Embryonic facial prominence (tissue), 1 donor: ENCODE data around the gene RAB12.

ENCODE experiments used
- DNase-seq: peaks from one replicate; pipeline ENCODE4 v3.0.0-alpha.2; 2016; ENCODE audit errors: extremely low spot score

Gene RAB12

DNA sequence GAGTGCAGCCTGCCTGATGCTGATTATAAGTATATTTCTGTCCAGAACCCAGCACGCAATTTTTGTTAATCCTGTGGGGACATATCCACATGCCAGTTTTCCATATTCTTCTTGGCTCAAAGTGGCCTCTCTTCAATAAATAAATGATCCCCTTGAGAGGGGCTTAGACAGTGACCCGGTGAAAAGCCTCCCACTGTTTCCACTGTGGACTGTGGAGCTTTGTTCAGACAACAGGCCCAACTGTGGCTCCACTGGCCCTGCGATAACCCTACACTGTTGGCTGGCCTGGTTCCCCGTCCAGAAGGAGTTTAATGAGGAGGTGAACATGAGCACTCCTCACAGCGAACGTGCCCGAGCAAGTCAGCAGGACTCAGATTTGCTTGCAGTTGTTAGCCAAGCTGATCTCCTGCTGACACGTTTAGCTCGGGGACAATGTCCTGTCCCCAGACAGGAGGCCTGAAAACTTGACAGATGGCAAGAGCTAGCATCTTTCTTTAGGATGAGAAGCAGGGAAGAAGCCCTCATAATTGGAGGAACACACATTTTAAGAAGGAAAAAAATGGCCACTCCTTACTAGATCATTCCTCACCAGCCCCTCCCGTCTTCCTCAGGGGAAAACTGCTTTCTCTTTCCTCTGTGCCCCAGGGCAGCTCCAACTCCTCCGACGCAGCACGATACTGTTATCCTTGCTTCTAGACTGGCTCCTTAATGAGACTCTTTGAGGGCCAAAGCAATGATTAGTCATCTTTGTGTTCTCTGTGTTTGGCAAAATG is 76.1 kb downstream of the RAB12 start:
- no peak for DNase-seq

DNA sequence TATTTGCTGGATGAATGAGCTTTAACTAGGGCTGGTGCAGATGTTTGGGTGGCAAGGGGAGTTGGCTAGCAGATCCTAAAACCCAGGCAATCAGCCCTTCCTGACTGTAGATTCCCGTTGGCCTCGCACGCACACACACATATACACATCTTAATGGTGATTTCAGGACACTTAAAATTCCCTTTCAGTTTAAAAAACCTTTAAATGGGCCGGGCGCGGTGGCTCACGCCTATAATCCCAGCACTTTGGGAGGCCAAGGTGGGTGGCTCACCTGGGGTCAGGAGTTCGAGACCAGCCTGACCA is 76.6 kb downstream of the RAB12 start:
- DNase-seq: no peak

DNA sequence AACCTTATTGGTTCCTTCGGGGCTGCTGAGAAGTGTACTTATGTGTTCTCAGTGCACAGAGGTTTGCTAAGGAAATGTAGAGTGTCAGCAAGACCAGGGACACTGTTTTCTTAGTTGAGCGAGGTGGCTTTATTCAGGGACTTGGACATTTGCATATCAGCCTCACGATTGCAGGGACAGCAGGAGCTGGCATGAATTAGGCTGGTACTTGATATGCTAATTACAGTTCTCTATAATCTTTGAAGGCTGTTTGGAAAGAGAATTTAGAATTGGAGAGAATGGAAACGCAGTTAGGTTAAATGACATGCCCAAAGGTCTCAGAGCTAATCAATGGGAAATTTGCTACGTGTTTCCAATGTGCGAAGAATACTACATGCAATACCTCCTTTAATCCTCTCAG is 77.4 kb downstream of the RAB12 start:
- DNase-seq: no peak

DNA sequence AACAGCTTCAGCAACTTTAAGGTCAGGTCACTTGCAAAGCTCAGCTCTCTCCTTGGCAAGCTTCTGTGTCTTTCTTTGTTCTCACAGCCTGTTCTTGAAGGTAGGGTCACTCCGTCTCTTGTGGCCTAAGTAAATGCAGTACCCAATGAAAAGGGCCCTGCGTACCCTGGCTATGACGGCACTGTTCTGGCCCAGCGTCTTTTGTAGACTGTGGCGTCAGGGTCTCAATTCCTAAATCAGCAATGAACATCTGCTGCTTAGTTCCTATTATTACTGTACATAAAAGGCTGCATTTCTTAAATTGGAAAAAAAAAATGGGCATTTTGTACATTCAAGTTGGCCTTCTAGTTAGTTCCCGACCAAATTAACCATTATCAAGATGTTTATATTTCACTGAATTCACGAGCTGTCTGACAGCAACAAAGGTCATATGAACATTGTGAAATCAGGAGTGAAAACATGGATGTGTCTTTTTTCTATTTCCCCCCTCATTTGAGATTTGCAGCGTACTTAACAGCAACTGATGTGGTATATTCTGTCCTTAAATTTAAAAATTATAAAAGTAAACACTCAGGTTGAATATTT is 79.1 kb downstream of the RAB12 start:
- DNase-seq: no peak

DNA sequence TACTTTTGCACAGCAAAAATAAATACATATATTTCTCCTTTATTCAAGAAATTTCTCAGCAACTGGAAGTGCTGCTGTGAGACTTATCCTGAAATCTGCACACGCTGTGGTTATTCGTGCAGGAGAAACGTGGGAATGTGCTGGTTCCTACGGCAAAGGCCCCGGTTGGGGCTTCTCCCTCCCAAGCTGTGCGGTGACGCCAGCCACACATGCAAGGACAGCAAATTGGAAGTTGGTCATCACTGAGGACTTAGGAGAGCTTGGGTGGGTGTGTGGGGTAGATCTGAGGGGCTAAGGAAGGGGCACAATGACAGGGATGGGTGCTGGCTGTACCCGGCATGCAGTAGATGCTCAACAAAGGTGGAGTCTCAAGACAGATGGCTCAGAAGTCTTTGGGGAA is 79.6 kb downstream of the RAB12 start:
- no peak for DNase-seq
